ENCODE measurements around the gene PMEL. TPM values are rescaled to one million over a fixed set of nuclear protein-coding genes. Genes with fewer than 3 reads are reported as not detected.

The PMEL gene
- total RNA-seq, 2 experiments from 2014 or later = 1.4 to 2.4 TPM

GRCh38 chr12:55955800-55956508, 9.9 kb downstream of the PMEL start:
- Histone ChIP-seq H3K4me1 (ENCODE audit: insufficient read depth, low read length, poor library complexity, severe bottlenecking) (no peaks in the 10 kb centered on the region), H3K4me2 (ENCODE audit: low read length) (no peak overlapping the region), H3K36me3 (ENCODE audit: insufficient read depth, low read length) (peaks cover 43% of the 10 kb centered on the region), H3K4me3 (ENCODE audit: low read depth, low read length, poor library complexity, severe bottlenecking) (no peak overlapping the region), H3K27ac (ENCODE audit: low read depth, low read length, poor library complexity, severe bottlenecking) (no peak overlapping the region), H4K20me1 (ENCODE audit: insufficient read depth, low read length) (no peaks in the 10 kb centered on the region), H2AFZ (ENCODE audit: low read length) (no peak overlapping the region), H3K9me3 (ENCODE audit: low read length) (no peaks in the 10 kb centered on the region), H3K79me2 (ENCODE audit: insufficient read depth, low read depth, low read length) (no peaks in the 10 kb centered on the region), H3K9me2 (ENCODE audit: insufficient read depth, low read length) (no peaks in the 10 kb centered on the region)
- no TSS peak for BruUV-seq (replicated peaks)
- DNase-seq (ENCODE audit: low spot score) = peak; percentile 45
- peak; percentile 70 for TF ChIP-seq CTCF (conservative IDR thresholded peaks at IDR 0.05; ENCODE audit: low read length)
- no peak for TF ChIP-seq EZH2phosphoT487 (IDR thresholded peaks at IDR 0.05; ENCODE audit: borderline replicate concordance, low read depth, low read length)
- ChIA-PET POLR2A (interaction anchor here (0.6 to 1.3 kb wide), 5 partner anchors 8 to 269 kb away, joined by 3 to 7 read pairs (median 5); partner anchors contain the start of genes ORMDL2 and SARNP), CTCF (ENCODE audit: unreplicated experiment) (interaction anchor here (0.5 kb wide), 1 partner anchor 1767 kb away, joined by 3 read pairs; no protein-coding TSS in a partner anchor)
- intact Hi-C loops (cut with micrococcal nuclease; ENCODE audit: unreplicated experiment) = no loop called here

- TF ChIP-seq EZH2phosphoT487 (IDR thresholded peaks at IDR 0.05; ENCODE audit: borderline replicate concordance, low read depth, low read length) (no peak), CTCF (conservative IDR thresholded peaks at IDR 0.05; ENCODE audit: low read length) (no peak)
- no peaks in the 10 kb centered on the region for H3K79me2 ChIP-seq (ENCODE audit: insufficient read depth, low read depth, low read length)
- no peaks in the 10 kb centered on the region for H3K4me1 ChIP-seq (ENCODE audit: insufficient read depth, low read length, poor library complexity, severe bottlenecking)
- H3K27ac ChIP-seq (ENCODE audit: low read depth, low read length, poor library complexity, severe bottlenecking) = no peak overlapping the region
- intact Hi-C loops (cut with micrococcal nuclease; ENCODE audit: unreplicated experiment) = no loop called here
- DNase-seq (ENCODE audit: low spot score) = no peak
- no TSS peak for BruUV-seq (replicated peaks)
- no peak overlapping the region for H3K4me3 ChIP-seq (ENCODE audit: low read depth, low read length, poor library complexity, severe bottlenecking)
- ChIA-PET POLR2A (interaction anchor here (0.7 kb wide), 1 partner anchor 41 kb away, joined by 3 read pairs; no protein-coding TSS in a partner anchor), CTCF (ENCODE audit: unreplicated experiment) (no interaction called here)
- no peaks in the 10 kb centered on the region for H4K20me1 ChIP-seq (ENCODE audit: insufficient read depth, low read length)
- H2AFZ ChIP-seq (ENCODE audit: low read length) = no peak overlapping the region
- H3K9me2 ChIP-seq (ENCODE audit: insufficient read depth, low read length) = no peaks in the 10 kb centered on the region
- H3K9me3 ChIP-seq (ENCODE audit: low read length) = no peaks in the 10 kb centered on the region
- no peak overlapping the region for H3K4me2 ChIP-seq (ENCODE audit: low read length)
- H3K36me3 ChIP-seq (ENCODE audit: insufficient read depth, low read length) = peaks cover 48% of the 10 kb centered on the region
Observed at GRCh38 chr12:55955344-55955743, 10.5 kb downstream of the PMEL start.

- intact Hi-C loops (cut with micrococcal nuclease; ENCODE audit: unreplicated experiment) = no loop called here
Observed at GRCh38 chr12:55946553-55946952, 19.3 kb downstream of the PMEL start.

More at GRCh38 chr12:55946553-55946952, 19.3 kb downstream of the PMEL start:
- POLR2A ChIA-PET = interaction anchor here (0.6 to 1.0 kb wide), 3 partner anchors 14 to 258 kb away, joined by 3 to 4 read pairs (median 3); no protein-coding TSS in a partner anchor
- Histone ChIP-seq H3K4me2 (ENCODE audit: low read length) (no peak overlapping the region), H3K9me3 (ENCODE audit: low read length) (no peaks in the 10 kb centered on the region), H3K4me3 (ENCODE audit: low read depth, low read length, poor library complexity, severe bottlenecking) (no peak overlapping the region), H3K4me1 (ENCODE audit: insufficient read depth, low read length, poor library complexity, severe bottlenecking) (no peaks in the 10 kb centered on the region), H3K79me2 (ENCODE audit: insufficient read depth, low read depth, low read length) (no peaks in the 10 kb centered on the region), H3K9me2 (ENCODE audit: insufficient read depth, low read length) (no peaks in the 10 kb centered on the region), H4K20me1 (ENCODE audit: insufficient read depth, low read length) (no peaks in the 10 kb centered on the region), H3K36me3 (ENCODE audit: insufficient read depth, low read length) (peaks cover 89% of the 10 kb centered on the region), H2AFZ (ENCODE audit: low read length) (no peak overlapping the region), H3K27ac (ENCODE audit: low read depth, low read length, poor library complexity, severe bottlenecking) (no peak overlapping the region)
- no peak for DNase-seq (ENCODE audit: low spot score)
- CTCF ChIA-PET (ENCODE audit: unreplicated experiment) = no interaction called here
- no TSS peak for BruUV-seq (replicated peaks)
- TF ChIP-seq EZH2phosphoT487 (IDR thresholded peaks at IDR 0.05; ENCODE audit: borderline replicate concordance, low read depth, low read length) (no peak), CTCF (conservative IDR thresholded peaks at IDR 0.05; ENCODE audit: low read length) (no peak)
